IMR-90 (cell line): ENCODE measurements around the gene SMARCA2. TPM values are rescaled to one million over a fixed set of nuclear protein-coding genes. Genes with fewer than 3 reads are reported as not detected.

Source experiments
- ATAC-seq: fragments of 200-7000 bp; cut with Tn5 transposase; 2 replicates; pipeline ENCODE4 v1.9.1; 2020; ENCODE audit warnings: low read depth, mild to moderate bottlenecking, moderate library complexity
- BruUV-seq: library from RNA; stranded (reverse); fragments of 400-500 nt; replicated peaks from 2 replicates; lab custom pipeline; 2021; lab: Mats Ljungman, UMichigan
- CTCF ChIA-PET: fragments of 300-600 bp; formaldehyde crosslinking; extraction: SDS; loops from one replicate; lab custom pipeline; 2021; ENCODE audit warnings: antibody characterized with exemption; lab: Yijun Ruan, JAX
- POLR2A ChIA-PET: fragments of 300-600 bp; sonication (Branson Sonifier 250); formaldehyde crosslinking; loops from one replicate; lab custom pipeline; 2022; ENCODE audit warnings: antibody characterized with exemption; ENCODE audit not compliant: unreplicated experiment; lab: Charles Lee
- DNase-seq: peaks from one replicate; pipeline ENCODE4 v3.0.0; 2013
- H2AFZ ChIP-seq: replicated peaks from 2 replicates; pipeline ENCODE3; 2013; ENCODE audit warnings: low read length, mild to moderate bottlenecking; ENCODE audit not compliant: poor library complexity
- H2AK5ac ChIP-seq: 2 replicates; pipeline ENCODE4 v1.6.1; 2013; ENCODE audit warnings: low read depth, low read length, inconsistent platforms
- H2AK9ac ChIP-seq: replicated peaks from 2 replicates; pipeline ENCODE3; 2013; ENCODE audit warnings: mild to moderate bottlenecking, low read depth, low read length, moderate library complexity; ENCODE audit not compliant: poor library complexity
- H2BK120ac ChIP-seq: 2 replicates; pipeline ENCODE4 v1.6.1; 2013; ENCODE audit warnings: low read depth, low read length, inconsistent platforms
- H2BK15ac ChIP-seq: 3 replicates; pipeline ENCODE4 v1.6.1; 2013; ENCODE audit warnings: low read depth, low read length, inconsistent platforms
- H2BK20ac ChIP-seq: 2 replicates; pipeline ENCODE4 v1.6.1; 2013; ENCODE audit warnings: low read depth, mild to moderate bottlenecking, inconsistent platforms, low read length, moderate library complexity
- H2BK5ac ChIP-seq: 2 replicates; pipeline ENCODE4 v1.6.1; 2013; ENCODE audit warnings: mild to moderate bottlenecking, low read depth, low read length, inconsistent platforms; ENCODE audit not compliant: poor library complexity, severe bottlenecking
- H3K14ac ChIP-seq: replicated peaks from 2 replicates; pipeline ENCODE4 v1.6.1; 2013; ENCODE audit warnings: low read depth, low read length, inconsistent platforms
- H3K18ac ChIP-seq: 2 replicates; pipeline ENCODE4 v1.6.1; 2013; ENCODE audit warnings: low read depth, low read length, control low read depth
- H3K23ac ChIP-seq: 2 replicates; pipeline ENCODE4 v1.6.1; 2013; ENCODE audit warnings: low read depth, low read length, inconsistent platforms
- H3K27ac ChIP-seq: 2 replicates; pipeline ENCODE4 v1.5.1; 2013; ENCODE audit warnings: mild to moderate bottlenecking, control low read depth, low read length; ENCODE audit not compliant: insufficient read depth
- H3K27me3 ChIP-seq: 2 replicates; pipeline ENCODE4 v1.6.1; 2013; ENCODE audit warnings: low read length; ENCODE audit not compliant: control insufficient read depth, insufficient read depth
- H3K36me3 ChIP-seq: 2 replicates; pipeline ENCODE4 v1.6.1; 2013; ENCODE audit warnings: low read length, mixed read lengths; ENCODE audit not compliant: control insufficient read depth, insufficient read depth
- H3K4ac ChIP-seq: 2 replicates; pipeline ENCODE4 v1.6.1; 2013; ENCODE audit warnings: low read depth, low read length, inconsistent platforms
- H3K4me1 ChIP-seq: 2 replicates; pipeline ENCODE4 v1.6.1; 2013; ENCODE audit warnings: low read length, mixed read lengths; ENCODE audit not compliant: control insufficient read depth, insufficient read depth
- H3K4me2 ChIP-seq: 2 replicates; pipeline ENCODE4 v1.6.1; 2013; ENCODE audit warnings: low read depth, mild to moderate bottlenecking, control low read depth, low read length, moderate library complexity
- H3K4me3 ChIP-seq: 2 replicates; pipeline ENCODE4 v1.5.1; 2013; ENCODE audit warnings: low read depth, mild to moderate bottlenecking, control low read depth, low read length, moderate library complexity; ENCODE audit not compliant: insufficient read depth
- H3K56ac ChIP-seq: 2 replicates; pipeline ENCODE4 v1.6.1; 2013; ENCODE audit warnings: low read length, inconsistent platforms; ENCODE audit not compliant: insufficient read depth; ENCODE audit errors: extremely low read depth
- H3K79me1 ChIP-seq, 2 experiments: 2 replicates each; pipeline ENCODE4 v1.6.1; 2013; ENCODE audit warnings: low read length in 2 of 2, inconsistent platforms in 1 of 2, low read depth in 1 of 2
- H3K9ac ChIP-seq: 2 replicates; pipeline ENCODE4 v1.6.1; 2013; ENCODE audit warnings: low read depth, low read length, control low read depth
- H3K9me1 ChIP-seq: 2 replicates; pipeline ENCODE4 v1.6.1; 2013; ENCODE audit warnings: low read length, inconsistent platforms; ENCODE audit not compliant: insufficient read depth
- H3K9me3 ChIP-seq: 2 replicates; pipeline ENCODE4 v1.6.1; 2013; ENCODE audit warnings: low read length; ENCODE audit not compliant: control insufficient read depth, insufficient read depth
- H4K20me1 ChIP-seq: 2 replicates; pipeline ENCODE4 v1.6.1; 2013; ENCODE audit warnings: low read length, inconsistent platforms; ENCODE audit not compliant: insufficient read depth
- H4K5ac ChIP-seq: 2 replicates; pipeline ENCODE4 v1.6.1; 2013; ENCODE audit warnings: mild to moderate bottlenecking, low read depth, low read length, control low read depth
- H4K8ac ChIP-seq, 2 experiments: 2 replicates each; pipeline ENCODE4 v1.6.1; 2013; ENCODE audit warnings: low read depth in 2 of 2, low read length in 2 of 2, control low read depth in 1 of 2, inconsistent platforms in 1 of 2
- H4K91ac ChIP-seq: 2 replicates; pipeline ENCODE4 v1.6.1; 2013; ENCODE audit warnings: low read depth, low read length, inconsistent platforms; ENCODE audit not compliant: insufficient read depth
- BHLHE40 ChIP-seq: fragments of 150-350 bp; IDR thresholded peaks from 2 replicates; pipeline ENCODE4 v1.6.1; 2016; ENCODE audit warnings: mild to moderate bottlenecking, low read depth, low read length
- CEBPB ChIP-seq: IDR thresholded peaks from 2 replicates; pipeline ENCODE4 v1.6.1; 2012; ENCODE audit warnings: low read depth, low read length, improper control_type of control experiment
- CHD1 ChIP-seq: IDR thresholded peaks from 2 replicates; pipeline ENCODE4 v1.6.1; 2012; ENCODE audit warnings: low read depth, low read length, improper control_type of control experiment
- ELK1 ChIP-seq: fragments of 150-350 bp; IDR thresholded peaks from 2 replicates; pipeline ENCODE4 v1.6.1; 2016; ENCODE audit warnings: low read depth, mild to moderate bottlenecking, low read length, moderate library complexity, borderline replicate concordance
- FOS ChIP-seq: fragments of 150-350 bp; IDR thresholded peaks from 2 replicates; pipeline ENCODE4 v1.6.1; 2016; ENCODE audit warnings: low read depth, low read length
- MAFK ChIP-seq: IDR thresholded peaks from 2 replicates; pipeline ENCODE4 v1.6.1; 2012; ENCODE audit warnings: low read depth, low read length, improper control_type of control experiment
- MAZ ChIP-seq: IDR thresholded peaks from 2 replicates; pipeline ENCODE4 v1.6.1; 2012; ENCODE audit warnings: low read depth, mild to moderate bottlenecking, low read length, improper control_type of control experiment, moderate library complexity, borderline replicate concordance
- MXI1 ChIP-seq: IDR thresholded peaks from 2 replicates; pipeline ENCODE4 v1.6.1; 2012; ENCODE audit warnings: low read depth, mild to moderate bottlenecking, low read length, moderate library complexity, borderline replicate concordance
- NFE2L2 ChIP-seq: fragments of 150-350 bp; IDR thresholded peaks from 2 replicates; pipeline ENCODE4 v1.6.1; 2016; ENCODE audit warnings: low read depth, mild to moderate bottlenecking, low read length
- POLR2A ChIP-seq: IDR thresholded peaks from 2 replicates; pipeline ENCODE4 v1.6.1; 2012; ENCODE audit warnings: mild to moderate bottlenecking, low read depth, low read length
- RAD21 ChIP-seq: IDR thresholded peaks from 2 replicates; pipeline ENCODE4 v1.6.1; 2012; ENCODE audit warnings: low read length, improper control_type of control experiment
- RCOR1 ChIP-seq: IDR thresholded peaks from 2 replicates; pipeline ENCODE4 v1.6.1; 2012; ENCODE audit warnings: mild to moderate bottlenecking, low read length, improper control_type of control experiment; ENCODE audit not compliant: insufficient replicate concordance
- RFX5 ChIP-seq: IDR thresholded peaks from 2 replicates; pipeline ENCODE4 v1.8.0; 2012; ENCODE audit warnings: low read depth, mild to moderate bottlenecking, low read length, moderate library complexity
- SMC3 ChIP-seq: fragments of 150-350 bp; IDR thresholded peaks from 2 replicates; pipeline ENCODE4 v1.6.1; 2016; ENCODE audit warnings: low read depth, mild to moderate bottlenecking, antibody characterized with exemption, low read length, moderate library complexity
- USF2 ChIP-seq: fragments of 150-350 bp; IDR thresholded peaks from 2 replicates; pipeline ENCODE4 v1.6.1; 2017; ENCODE audit warnings: mild to moderate bottlenecking, antibody characterized with exemption, low read length, low read depth
- WGBS, 2 experiments: methylation state at CpG; one replicate each; pipeline versions ENCODE4 v1.1.5 to v1.1.7; 2013; ENCODE audit warnings: missing lambda C conversion rate in 2 of 2; ENCODE audit not compliant: insufficient read length in 1 of 2; ENCODE audit errors: extremely low coverage in 2 of 2; 5-methylcytosine and 5-hydroxymethylcytosine counted together
- dilution Hi-C: fragments of 300-500 bp; cut with HindIII; formaldehyde crosslinking; loops from one replicate; pipeline ENCODE4 v1.14.3; 2018; ENCODE audit warnings: low sequenced_read_pairs; ENCODE audit not compliant: unreplicated experiment
- in situ Hi-C: fragments of 300-500 bp; cut with MboI; formaldehyde crosslinking; loops from 3 replicates; pipeline ENCODE4 v1.14.3; 2019; ENCODE audit warnings: low sequenced_read_pairs, inconsistent platforms, mixed read lengths
- intact Hi-C: fragments of 100-400 bp; cut with micrococcal nuclease; formaldehyde crosslinking; loops from 2 replicates; pipeline ENCODE4 v1.10.0; 2022
- polyA plus RNA-seq, 3 experiments: library from polyadenylated mRNA; depleted of rRNA; stranded (reverse); fragments of >200 nt; gene quantifications; 2 replicates each; pipeline ENCODE4 v1.2.3, GENCODE V29; 2012; ENCODE audit warnings: low replicate concordance in 1 of 3
- total RNA-seq: library from RNA; depleted of rRNA; stranded (reverse); fragments of >200 nt; gene quantifications from 2 replicates; pipeline ENCODE4 v1.2.3, GENCODE V29; 2012
- TF ChIP-seq, protein P1 (sequence below): conservative IDR thresholded peaks from 2 replicates; pipeline ENCODE4 v1.5.1; 2012; ENCODE audit warnings: mild to moderate bottlenecking, low read depth, low read length, improper control_type of control experiment

Gene SMARCA2
- total and polyA plus RNA-seq, 2 of the 4 experiments (the other 2 are of a cell fraction): 25.3 to 26.7 TPM

DNA sequence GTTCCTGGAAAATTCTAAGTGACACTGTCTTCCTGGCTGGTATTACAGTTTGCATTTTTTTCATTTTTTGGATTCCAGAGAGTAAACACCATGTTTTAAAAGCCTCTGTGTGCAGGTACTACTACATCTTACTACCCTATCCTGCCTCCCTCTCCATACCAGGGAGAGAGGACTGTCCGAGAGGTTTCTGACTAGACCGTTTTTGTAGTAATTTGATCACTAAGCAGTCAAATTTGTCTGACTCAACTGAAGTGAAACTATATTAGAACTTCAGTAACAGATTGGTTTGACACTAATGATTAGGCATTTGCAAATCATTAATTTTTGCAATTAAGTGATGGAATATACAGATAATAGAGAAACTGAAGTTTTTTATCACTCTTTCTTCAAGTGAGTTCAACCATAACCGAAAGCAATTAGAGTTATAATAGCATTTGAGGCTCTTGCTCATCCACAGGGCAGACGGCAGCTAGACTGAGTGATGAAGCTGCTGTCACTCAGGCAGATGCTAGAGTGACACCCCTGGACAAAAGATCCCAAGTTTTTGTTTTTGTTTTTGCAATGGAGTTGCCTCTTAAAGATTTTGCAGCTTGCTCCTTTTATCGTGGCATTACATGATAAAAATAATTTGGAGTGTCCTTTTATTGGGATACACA lies 44.3 kb downstream of the SMARCA2 start:
- H2AFZ ChIP-seq: no peak overlapping the region
- ATAC-seq (peak; percentile 61), DNase-seq (no peak)
- H3K27ac ChIP-seq: no peak overlapping the region
- H3K4me1 ChIP-seq: peaks cover 2% of the 10 kb centered on the region
- no peak overlapping the region for H2AK9ac ChIP-seq
- no peak overlapping the region for H3K18ac ChIP-seq
- H3K23ac ChIP-seq: no peak overlapping the region
- no peaks in the 10 kb centered on the region; the same call in 1 of the 2 replicates for H3K9me1 ChIP-seq
- TF ChIP-seq RCOR1 (no peak), FOS (no peak), SMC3 (no peak), CHD1 (no peak), MAFK (no peak), ELK1 (no peak), NFE2L2 (no peak), USF2 (no peak), CEBPB (no peak), MXI1 (no peak), RFX5 (no peak), RAD21 (no peak), MAZ (no peak), BHLHE40 (no peak), POLR2A (no peak)
- TF ChIP-seq, protein P1, sequence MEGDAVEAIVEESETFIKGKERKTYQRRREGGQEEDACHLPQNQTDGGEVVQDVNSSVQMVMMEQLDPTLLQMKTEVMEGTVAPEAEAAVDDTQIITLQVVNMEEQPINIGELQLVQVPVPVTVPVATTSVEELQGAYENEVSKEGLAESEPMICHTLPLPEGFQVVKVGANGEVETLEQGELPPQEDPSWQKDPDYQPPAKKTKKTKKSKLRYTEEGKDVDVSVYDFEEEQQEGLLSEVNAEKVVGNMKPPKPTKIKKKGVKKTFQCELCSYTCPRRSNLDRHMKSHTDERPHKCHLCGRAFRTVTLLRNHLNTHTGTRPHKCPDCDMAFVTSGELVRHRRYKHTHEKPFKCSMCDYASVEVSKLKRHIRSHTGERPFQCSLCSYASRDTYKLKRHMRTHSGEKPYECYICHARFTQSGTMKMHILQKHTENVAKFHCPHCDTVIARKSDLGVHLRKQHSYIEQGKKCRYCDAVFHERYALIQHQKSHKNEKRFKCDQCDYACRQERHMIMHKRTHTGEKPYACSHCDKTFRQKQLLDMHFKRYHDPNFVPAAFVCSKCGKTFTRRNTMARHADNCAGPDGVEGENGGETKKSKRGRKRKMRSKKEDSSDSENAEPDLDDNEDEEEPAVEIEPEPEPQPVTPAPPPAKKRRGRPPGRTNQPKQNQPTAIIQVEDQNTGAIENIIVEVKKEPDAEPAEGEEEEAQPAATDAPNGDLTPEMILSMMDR: no peak
- peaks cover 17% of the 10 kb centered on the region for H3K36me3 ChIP-seq
- no peak overlapping the region for H2BK5ac ChIP-seq
- H3K27me3 ChIP-seq: no peaks in the 10 kb centered on the region
- BruUV-seq: no TSS peak
- no peaks in the 10 kb centered on the region for H3K9me3 ChIP-seq
- no peak overlapping the region for H4K5ac ChIP-seq
- CTCF ChIA-PET: no interaction called here
- H4K8ac ChIP-seq: no peak overlapping the region
- no peak overlapping the region for H2BK120ac ChIP-seq
- H3K14ac ChIP-seq: no peak overlapping the region
- no peaks in the 10 kb centered on the region for H4K20me1 ChIP-seq
- H3K4me3 ChIP-seq: no peak overlapping the region
- dilution Hi-C loops (no loop called here), in situ Hi-C loops (no loop called here), intact Hi-C loops (no loop called here)
- no peak overlapping the region for H3K9ac ChIP-seq
- H4K91ac ChIP-seq: no peak overlapping the region
- H2AK5ac ChIP-seq: no peak overlapping the region
- no peak overlapping the region for H2BK15ac ChIP-seq
- WGBS, 2 experiments: no CpG with 5 or more reads among the region's 5 CpGs
- H3K79me1 ChIP-seq: no peaks in the 10 kb centered on the region
- H3K4ac ChIP-seq: no peak overlapping the region
- no peak overlapping the region for H2BK20ac ChIP-seq
- POLR2A ChIA-PET: no interaction called here
- no peak overlapping the region for H3K56ac ChIP-seq
- H3K4me2 ChIP-seq: no peak overlapping the region
